Esophagus squamous epithelium (tissue), 4 donors: Measurements from ENCODE around the gene NRG4.
A peak's percentile ranks its signal among the peaks of the same experiment; 100 is the strongest.

Experiments
- CTCF ChIP-seq, 6 experiments: fragments of 450-650 bp in 4 of 6; fragments of 200-600 bp in 2 of 6; sonication (generic) in 2 of 6; IDR thresholded peaks; one replicate each; pipeline ENCODE4 v1.5.1; 2016 to 2019; ENCODE audit warnings: antibody characterized with exemption in 6 of 6, mild to moderate bottlenecking in 4 of 6, moderate library complexity in 4 of 6
- POLR2A ChIP-seq, 4 donors: fragments of 450-650 bp; IDR thresholded peaks; one replicate each; pipeline ENCODE4 v1.6.1; 2017; ENCODE audit warnings: antibody characterized with exemption in 4 of 4, mild to moderate bottlenecking in 4 of 4, moderate library complexity in 3 of 4

GRCh38 chr15:76057332-76058000 is 45.2 kb upstream of the NRG4 start:
- TF ChIP-seq CTCF (IDR thresholded peaks at IDR 0.05) (peak; percentile 45 to 75 (median 64)), POLR2A (IDR thresholded peaks at IDR 0.05) (no peak)
